Measurements from ENCODE around the gene ZNF536. TPM values are rescaled to one million over a fixed set of nuclear protein-coding genes. Genes with fewer than 3 reads are reported as not detected.

Gene ZNF536
- total and polyA plus RNA-seq, 2 donors (not counting 1 experiment from before 2014, with no cell fraction given) = not detected

DNA sequence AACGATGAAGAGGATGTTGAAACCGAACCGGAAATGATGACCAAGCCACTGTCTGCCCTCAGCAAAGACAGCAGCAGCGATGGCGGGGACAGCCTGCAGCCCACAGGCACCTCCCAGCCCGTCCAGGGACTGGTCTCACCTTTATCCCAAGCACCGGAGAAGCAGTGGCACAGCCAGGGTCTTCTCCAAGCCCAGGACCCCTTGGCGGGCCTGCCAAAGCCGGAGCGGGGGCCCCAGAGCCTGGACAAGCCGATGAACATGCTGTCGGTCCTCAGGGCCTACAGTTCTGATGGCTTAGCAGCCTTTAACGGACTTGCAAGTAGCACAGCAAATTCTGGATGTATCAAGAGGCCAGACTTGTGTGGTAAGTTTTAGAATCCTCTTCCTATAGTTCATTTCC lies 177.0 kb downstream of the ZNF536 start:
- Histone ChIP-seq H2AFZ (ENCODE audit: insufficient read depth, low read depth, low read length, poor library complexity, severe bottlenecking) (no peak overlapping the region), H4K20me1 (ENCODE audit: control insufficient read depth, insufficient read depth, low read length, poor library complexity, severe bottlenecking) (no peaks in the 10 kb centered on the region), H3K4me3 (ENCODE audit: control extremely low read depth in 1 of 5, extremely low read depth in 1 of 5, insufficient read depth in 1 of 5, low read depth in 2 of 5, low read length in 4 of 5) (no peak overlapping the region), H3K9ac (ENCODE audit: low read length) (no peak overlapping the region), H3K4me2 (replicated peaks; ENCODE audit: low read depth, low read length, poor library complexity, severe bottlenecking) (no peak overlapping the region), H3K79me2 (ENCODE audit: control insufficient read depth, insufficient read depth, low read length) (no peaks in the 10 kb centered on the region), H3K4me1 (ENCODE audit: control insufficient read depth in 2 of 2, insufficient read depth in 2 of 2, low read length in 2 of 2) (no peaks in the 10 kb centered on the region), H3K36me3 (replicated peaks in 1 of 2; ENCODE audit: control extremely low read depth in 1 of 2, control insufficient read depth in 1 of 2, extremely low read depth in 1 of 2, insufficient read depth in 2 of 2, low read length in 1 of 2) (no peaks in the 10 kb centered on the region), H3K27me3 (replicated peaks in 1 of 4; ENCODE audit: control extremely low read depth in 1 of 4, control insufficient read depth in 3 of 4, insufficient read depth in 4 of 4, low read length in 3 of 4) (no peaks in the 10 kb centered on the region), H3K27ac (ENCODE audit: low read length in 2 of 2) (no peak overlapping the region), H3K9me3 (ENCODE audit: control extremely low read depth in 1 of 3, control insufficient read depth in 2 of 3, insufficient read depth in 1 of 3, low read length in 2 of 3) (peaks cover 0 to 30% (median 0%) of the 10 kb centered on the region in 3 donors)
- WGBS (ENCODE audit: insufficient coverage) = 92% methylated on average over 12 of the region's 13 CpGs
- no peaks in the 10 kb centered on the region for H3K4me1 Mint-ChIP-seq
- no peak overlapping the region for H3K4me3 Mint-ChIP-seq
- ChIA-PET CTCF (no interaction called here), POLR2A (no interaction called here)
- ATAC-seq (ENCODE audit: low read depth) (no peak), DNase-seq (no peak)
- H3K27ac Mint-ChIP-seq = no peak overlapping the region
- intact Hi-C loops (cut with micrococcal nuclease) = no loop called here
- H3K9me3 Mint-ChIP-seq (ENCODE audit: insufficient read depth) = no peaks in the 10 kb centered on the region
- no peaks in the 10 kb centered on the region for H3K27me3 Mint-ChIP-seq
- TF ChIP-seq EZH2 (IDR thresholded peaks at IDR 0.05; ENCODE audit: borderline replicate concordance, insufficient read depth, low read depth, low read length, poor library complexity, severe bottlenecking) = no peak
- TF ChIP-seq, protein P1, sequence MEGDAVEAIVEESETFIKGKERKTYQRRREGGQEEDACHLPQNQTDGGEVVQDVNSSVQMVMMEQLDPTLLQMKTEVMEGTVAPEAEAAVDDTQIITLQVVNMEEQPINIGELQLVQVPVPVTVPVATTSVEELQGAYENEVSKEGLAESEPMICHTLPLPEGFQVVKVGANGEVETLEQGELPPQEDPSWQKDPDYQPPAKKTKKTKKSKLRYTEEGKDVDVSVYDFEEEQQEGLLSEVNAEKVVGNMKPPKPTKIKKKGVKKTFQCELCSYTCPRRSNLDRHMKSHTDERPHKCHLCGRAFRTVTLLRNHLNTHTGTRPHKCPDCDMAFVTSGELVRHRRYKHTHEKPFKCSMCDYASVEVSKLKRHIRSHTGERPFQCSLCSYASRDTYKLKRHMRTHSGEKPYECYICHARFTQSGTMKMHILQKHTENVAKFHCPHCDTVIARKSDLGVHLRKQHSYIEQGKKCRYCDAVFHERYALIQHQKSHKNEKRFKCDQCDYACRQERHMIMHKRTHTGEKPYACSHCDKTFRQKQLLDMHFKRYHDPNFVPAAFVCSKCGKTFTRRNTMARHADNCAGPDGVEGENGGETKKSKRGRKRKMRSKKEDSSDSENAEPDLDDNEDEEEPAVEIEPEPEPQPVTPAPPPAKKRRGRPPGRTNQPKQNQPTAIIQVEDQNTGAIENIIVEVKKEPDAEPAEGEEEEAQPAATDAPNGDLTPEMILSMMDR (IDR thresholded peaks at IDR 0.05) = no peak

DNA sequence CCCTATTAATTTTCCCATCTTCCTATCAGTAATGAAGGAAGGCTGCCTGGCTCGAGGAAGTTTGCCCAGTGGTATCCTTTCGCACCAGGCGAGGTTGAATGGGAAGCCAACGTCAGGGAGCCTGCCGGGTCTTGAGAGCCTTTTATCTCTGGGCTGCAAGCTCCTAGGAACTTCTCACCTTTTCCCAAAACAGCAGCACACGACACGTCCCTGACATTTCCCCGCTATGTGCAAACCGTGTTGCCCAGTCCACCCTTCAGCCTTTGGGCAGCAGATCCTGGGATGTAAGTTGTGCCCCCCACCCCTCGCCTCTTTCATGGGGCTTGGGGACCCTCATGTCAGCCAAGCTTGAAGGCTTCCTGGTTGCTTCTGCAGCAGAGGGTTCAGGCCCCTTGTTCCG lies 179.1 kb downstream of the ZNF536 start:
- no peaks in the 10 kb centered on the region for H3K27me3 ChIP-seq (replicated peaks in 1 of 4; ENCODE audit: control extremely low read depth in 1 of 4, control insufficient read depth in 3 of 4, insufficient read depth in 4 of 4, low read length in 3 of 4)
- POLR2A ChIA-PET = no interaction called here
- H3K9ac ChIP-seq (ENCODE audit: low read length) = no peak overlapping the region
- no peaks in the 10 kb centered on the region for H3K4me1 ChIP-seq (ENCODE audit: control insufficient read depth in 2 of 2, insufficient read depth in 2 of 2, low read length in 2 of 2)
- H3K79me2 ChIP-seq (ENCODE audit: control insufficient read depth, insufficient read depth, low read length) = no peaks in the 10 kb centered on the region
- H3K27me3 Mint-ChIP-seq = no peaks in the 10 kb centered on the region
- no peaks in the 10 kb centered on the region for H3K36me3 ChIP-seq (replicated peaks in 1 of 2; ENCODE audit: control extremely low read depth in 1 of 2, control insufficient read depth in 1 of 2, extremely low read depth in 1 of 2, insufficient read depth in 2 of 2, low read length in 1 of 2)
- DNase-seq = no peak
- no peaks in the 10 kb centered on the region for H3K4me1 Mint-ChIP-seq
- H3K27ac Mint-ChIP-seq = no peak overlapping the region
- no peak overlapping the region for H2AFZ ChIP-seq (ENCODE audit: insufficient read depth, low read depth, low read length, poor library complexity, severe bottlenecking)
- TF ChIP-seq, protein P1 (IDR thresholded peaks at IDR 0.05) = no peak
- TF ChIP-seq EZH2 (IDR thresholded peaks at IDR 0.05; ENCODE audit: borderline replicate concordance, insufficient read depth, low read depth, low read length, poor library complexity, severe bottlenecking) = no peak
- WGBS (ENCODE audit: insufficient coverage) = 85% methylated on average over 11 of the region's 11 CpGs
- no peak overlapping the region for H3K27ac ChIP-seq (ENCODE audit: low read length in 2 of 2)
- CTCF ChIA-PET = no interaction called here
- H4K20me1 ChIP-seq (ENCODE audit: control insufficient read depth, insufficient read depth, low read length, poor library complexity, severe bottlenecking) = no peaks in the 10 kb centered on the region
- intact Hi-C loops (cut with micrococcal nuclease) = no loop called here
- H3K9me3 ChIP-seq (ENCODE audit: control extremely low read depth in 1 of 3, control insufficient read depth in 2 of 3, insufficient read depth in 1 of 3, low read length in 2 of 3) = peaks cover 0 to 23% (median 0%) of the 10 kb centered on the region in 3 donors
- no peak for ATAC-seq (ENCODE audit: low read depth)
- H3K4me2 ChIP-seq (replicated peaks; ENCODE audit: low read depth, low read length, poor library complexity, severe bottlenecking) = no peak overlapping the region
- H3K4me3 Mint-ChIP-seq = no peak overlapping the region
- no peak overlapping the region for H3K4me3 ChIP-seq (ENCODE audit: control extremely low read depth in 1 of 5, extremely low read depth in 1 of 5, insufficient read depth in 1 of 5, low read depth in 2 of 5, low read length in 4 of 5)
- no peaks in the 10 kb centered on the region for H3K9me3 Mint-ChIP-seq (ENCODE audit: insufficient read depth)

All from B cell (primary cell).